Tibial nerve (tissue), 4 donors: ENCODE results near the gene CCR5AS.
"Not testable (repeated sequence)": the region's sequence is repeated elsewhere in the genome, so short reads cannot be mapped to it uniquely, and the experiment has no call there.

ENCODE experiments used
- DNase-seq, 2 donors: peaks; one replicate each; pipeline ENCODE4 v3.0.0-alpha.2; 2019; ENCODE audit warnings: low spot score in 2 of 2
- H3K27ac ChIP-seq, 4 donors: fragments of 200-600 bp; sonication (generic) in 3 of 4; one replicate each; pipeline ENCODE4 v1.5.1; 2017 to 2019; ENCODE audit warnings: mild to moderate bottlenecking in 1 of 4
- H3K27me3 ChIP-seq, 2 donors: fragments of 200-600 bp; sonication (generic) in 1 of 2; one replicate each; pipeline versions ENCODE4 v1.5.1 to v1.6.0; 2017 to 2019
- H3K36me3 ChIP-seq, 3 donors: fragments of 200-600 bp; sonication (generic); one replicate each; pipeline ENCODE4 v1.5.1; 2018 to 2019
- H3K4me1 ChIP-seq, 4 donors: fragments of 200-600 bp; sonication (generic) in 3 of 4; one replicate each; pipeline ENCODE4 v1.5.1; 2017 to 2019
- H3K4me3 ChIP-seq, 4 donors: fragments of 200-600 bp; sonication (generic) in 3 of 4; one replicate each; pipeline ENCODE4 v1.5.1; 2017 to 2019; ENCODE audit warnings: mild to moderate bottlenecking in 1 of 4, moderate library complexity in 1 of 4
- H3K9me3 ChIP-seq, 4 donors: fragments of 200-600 bp; sonication (generic) in 3 of 4; one replicate each; pipeline ENCODE4 v1.5.1; 2017 to 2019
- CTCF ChIP-seq, 5 experiments: fragments of 200-600 bp in 3 of 5; fragments of 450-650 bp in 2 of 5; sonication (generic) in 3 of 5; IDR thresholded peaks; one replicate each; pipeline ENCODE4 v1.5.1; 2016 to 2019; ENCODE audit warnings: antibody characterized with exemption in 5 of 5, mild to moderate bottlenecking in 3 of 5, moderate library complexity in 2 of 5
- EP300 ChIP-seq, 2 donors: sonication (generic); formaldehyde crosslinking; IDR thresholded peaks; one replicate each; pipeline ENCODE4 v1.6.1; 2017; ENCODE audit warnings: antibody characterized with exemption in 2 of 2, mild to moderate bottlenecking in 1 of 2
- POLR2A ChIP-seq, 2 donors: fragments of 450-650 bp; IDR thresholded peaks; one replicate each; pipeline ENCODE4 v1.6.1; 2017; ENCODE audit warnings: antibody characterized with exemption in 2 of 2, mild to moderate bottlenecking in 2 of 2, moderate library complexity in 2 of 2
- WGBS, 2 donors: methylation state at CpG; one replicate each; pipeline ENCODE4 v1.1.5; 2018; 5-methylcytosine and 5-hydroxymethylcytosine counted together

The CCR5AS gene

GRCh38 chr3:46433841-46434240 lies 27.0 kb upstream of the CCR5AS start:
- TF ChIP-seq POLR2A (IDR thresholded peaks at IDR 0.05) = no peak
- no peak for TF ChIP-seq CTCF (IDR thresholded peaks at IDR 0.05)
- TF ChIP-seq EP300 (IDR thresholded peaks at IDR 0.05) = no peak
- no peaks in the 10 kb centered on the region for H3K27me3 ChIP-seq
- H3K27ac ChIP-seq = no peak overlapping the region
- no peak for DNase-seq
- H3K9me3 ChIP-seq = peaks cover 0 to 16% (median 0%) of the 10 kb centered on the region in 4 donors
- H3K36me3 ChIP-seq = no peaks in the 10 kb centered on the region
- H3K4me3 ChIP-seq = no peak overlapping the region
- WGBS, 2 donors = 69 to 93% methylated on average over 1 of the region's 1 CpG
- H3K4me1 ChIP-seq = no peaks in the 10 kb centered on the region

- WGBS, 2 donors = 66 to 80% methylated on average over 4 of the region's 4 CpGs
- not testable (repeated sequence) for H3K4me3 ChIP-seq, H3K36me3 ChIP-seq, H3K27ac ChIP-seq, H3K4me1 ChIP-seq, H3K27me3 ChIP-seq, DNase-seq
- peaks cover 0 to 16% (median 0%) of the 10 kb centered on the region in 4 donors for H3K9me3 ChIP-seq
Measured at GRCh38 chr3:46433118-46433517, 26.3 kb upstream of the CCR5AS start.

GRCh38 chr3:46431905-46432304 lies 25.0 kb upstream of the CCR5AS start:
- H3K4me3 ChIP-seq, DNase-seq, H3K27ac ChIP-seq, H3K36me3 ChIP-seq, H3K4me1 ChIP-seq, H3K27me3 ChIP-seq: not testable (repeated sequence)
- peaks cover 0 to 16% (median 0%) of the 10 kb centered on the region in 4 donors for H3K9me3 ChIP-seq
- WGBS, 2 donors = 89 to 97% methylated on average over 5 of the region's 5 CpGs

- WGBS, 2 donors = 93 to 94% methylated on average over 1 of the region's 1 CpG
Measured at GRCh38 chr3:46430879-46431278, 24.0 kb upstream of the CCR5AS start.

GRCh38 chr3:46429671-46430070 lies 22.8 kb upstream of the CCR5AS start:
- no peak for TF ChIP-seq POLR2A (IDR thresholded peaks at IDR 0.05)
- no peak for TF ChIP-seq CTCF (IDR thresholded peaks at IDR 0.05)
- no peak for TF ChIP-seq EP300 (IDR thresholded peaks at IDR 0.05)
- Histone ChIP-seq H3K36me3 (no peaks in the 10 kb centered on the region), H3K27ac (no peak overlapping the region), H3K27me3 (no peaks in the 10 kb centered on the region), H3K9me3 (peaks cover 0 to 16% (median 0%) of the 10 kb centered on the region in 4 donors), H3K4me3 (no peak overlapping the region), H3K4me1 (no peaks in the 10 kb centered on the region)
- WGBS, 2 donors = 76 to 84% methylated on average over 5 of the region's 5 CpGs
- no peak for DNase-seq

More at GRCh38 chr3:46430879-46431278, 24.0 kb upstream of the CCR5AS start:
- not testable (repeated sequence) for H3K36me3 ChIP-seq, DNase-seq, H3K4me3 ChIP-seq, H3K27ac ChIP-seq, H3K27me3 ChIP-seq, H3K4me1 ChIP-seq
- H3K9me3 ChIP-seq = peaks cover 0 to 16% (median 0%) of the 10 kb centered on the region in 4 donors

GRCh38 chr3:46429250-46429649 lies 22.4 kb upstream of the CCR5AS start:
- no peaks in the 10 kb centered on the region for H3K36me3 ChIP-seq
- H3K27ac ChIP-seq = no peak overlapping the region
- H3K4me3 ChIP-seq = no peak overlapping the region
- H3K27me3 ChIP-seq = no peaks in the 10 kb centered on the region
- 41 to 46% methylated on average over 5 of the region's 5 CpGs for WGBS, 2 donors
- H3K9me3 ChIP-seq = peaks cover 0 to 16% (median 0%) of the 10 kb centered on the region in 4 donors
- TF ChIP-seq CTCF (IDR thresholded peaks at IDR 0.05) (no peak), POLR2A (IDR thresholded peaks at IDR 0.05) (no peak), EP300 (IDR thresholded peaks at IDR 0.05) (no peak)
- no peaks in the 10 kb centered on the region for H3K4me1 ChIP-seq
- DNase-seq = no peak
